Breast epithelium (tissue), 3 donors: ENCODE data around the gene IQCH.

Source experiments
- CTCF ChIP-seq, 3 donors: fragments of 450-650 bp; IDR thresholded peaks; one replicate each; pipeline ENCODE4 v1.5.1; 2016 to 2017; ENCODE audit warnings: antibody characterized with exemption in 3 of 3, mild to moderate bottlenecking in 3 of 3, moderate library complexity in 3 of 3
- POLR2A ChIP-seq: fragments of 450-650 bp; IDR thresholded peaks from one replicate; pipeline ENCODE4 v1.6.1; 2016; ENCODE audit warnings: antibody characterized with exemption, mild to moderate bottlenecking, moderate library complexity
- POLR2AphosphoS5 ChIP-seq, 3 donors: sonication (generic); formaldehyde crosslinking; IDR thresholded peaks; one replicate each; pipeline ENCODE4 v1.6.1; 2017; ENCODE audit warnings: antibody characterized with exemption in 3 of 3

GRCh38 chr15:67403428-67404154 is 149.0 kb downstream of the IQCH start:
- no peak for TF ChIP-seq CTCF (IDR thresholded peaks at IDR 0.05)
- no peak for TF ChIP-seq POLR2AphosphoS5 (IDR thresholded peaks at IDR 0.05)
- TF ChIP-seq POLR2A = no peak
